ENCODE data around the gene TCF3. TPM values are rescaled to one million over a fixed set of nuclear protein-coding genes. Genes with fewer than 3 reads are reported as not detected.

Gene TCF3
- total RNA-seq, 5 donors from 2014 or later (not counting 1 experiment from before 2014, with no cell fraction given), result 63.3 to 107 (median 94.6) TPM

GRCh38 chr19:1655131-1655981, 2.9 kb upstream of the TCF3 start:
- H3K9me3 ChIP-seq, result no peaks in the 10 kb centered on the region
- no peak overlapping the region for H3K4me3 Mint-ChIP-seq
- peaks cover 5 to 19% of the 10 kb centered on the region in 2 experiments for H3K4me1 ChIP-seq (ENCODE audit: control insufficient read depth in 1 of 2, extremely low read depth in 1 of 2, insufficient read depth in 2 of 2, low read length in 2 of 2)
- ChIA-PET POLR2A (interaction anchor here in 1 of 2 donors (0.5 kb wide), 1 partner anchor 1005 kb away, joined by 7 read pairs; no protein-coding TSS in a partner anchor), CTCF (no interaction called here)
- no peak overlapping the region for H3K4me3 ChIP-seq (ENCODE audit: control insufficient read depth in 1 of 2, extremely low read depth in 1 of 2, low read length in 1 of 2)
- no peaks in the 10 kb centered on the region for H3K36me3 Mint-ChIP-seq
- no peaks in the 10 kb centered on the region for H3K36me3 ChIP-seq (ENCODE audit: control insufficient read depth in 2 of 2, extremely low read depth in 1 of 2, insufficient read depth in 1 of 2, low read length in 1 of 2)
- H3K4me1 Mint-ChIP-seq, result peaks cover 10 to 13% (median 11%) of the 10 kb centered on the region in 3 donors
- no peak overlapping the region for H3K27ac ChIP-seq (ENCODE audit: low read length)
- DNase-seq (no peak), ATAC-seq (replicated peaks in 1 of 4) (no peak)
- WGBS (ENCODE audit: insufficient coverage), result 85% methylated on average over 27 of the region's 34 CpGs
- H3K27ac Mint-ChIP-seq, result no peak overlapping the region
- H3K27me3 Mint-ChIP-seq, result peaks cover 0 to 4% of the 10 kb centered on the region in 2 donors
- no peaks in the 10 kb centered on the region for H3K9me3 Mint-ChIP-seq
- peaks cover 0 to 45% of the 10 kb centered on the region in 2 experiments for H3K27me3 ChIP-seq (replicated peaks in 1 of 2; ENCODE audit: control insufficient read depth in 2 of 2, extremely low read depth in 1 of 2, insufficient read depth in 2 of 2, low read length in 1 of 2)

GRCh38 chr19:1654178-1654792, 1.9 kb upstream of the TCF3 start:
- H3K27ac Mint-ChIP-seq, result no peak overlapping the region
- ATAC-seq (replicated peaks in 1 of 4) (no peak), DNase-seq (no peak)
- H3K4me3 Mint-ChIP-seq, result peak overlapping the region in 2 of 3 donors; percentile 17 to 27
- Histone ChIP-seq H3K4me1 (ENCODE audit: control insufficient read depth in 1 of 2, extremely low read depth in 1 of 2, insufficient read depth in 2 of 2, low read length in 2 of 2) (peaks cover 7 to 30% of the 10 kb centered on the region in 2 experiments), H3K36me3 (ENCODE audit: control insufficient read depth in 2 of 2, extremely low read depth in 1 of 2, insufficient read depth in 1 of 2, low read length in 1 of 2) (peaks cover 0 to 7% of the 10 kb centered on the region in 2 donors), H3K27me3 (replicated peaks in 1 of 2; ENCODE audit: control insufficient read depth in 2 of 2, extremely low read depth in 1 of 2, insufficient read depth in 2 of 2, low read length in 1 of 2) (peaks cover 0 to 38% of the 10 kb centered on the region in 2 experiments), H3K9me3 (no peaks in the 10 kb centered on the region), H3K4me3 (ENCODE audit: control insufficient read depth in 1 of 2, extremely low read depth in 1 of 2, low read length in 1 of 2) (no peak overlapping the region), H3K27ac (ENCODE audit: low read length) (no peak overlapping the region)
- H3K4me1 Mint-ChIP-seq, result peaks cover 15 to 18% (median 16%) of the 10 kb centered on the region in 3 donors
- ChIA-PET POLR2A (interaction anchor here in 1 of 2 donors (0.5 to 0.7 kb wide), 2 partner anchors 13 to 1004 kb away, joined by 3 to 7 read pairs; no protein-coding TSS in a partner anchor), CTCF (interaction anchor here in 1 of 2 donors (0.6 kb wide), 1 partner anchor 175 kb away, joined by 4 read pairs; the partner anchor contains the start of gene C19orf25)
- no peaks in the 10 kb centered on the region for H3K9me3 Mint-ChIP-seq
- peaks cover under 1% of the 10 kb centered on the region for H3K36me3 Mint-ChIP-seq
- WGBS (ENCODE audit: insufficient coverage), result 100% methylated on average over 7 of the region's 18 CpGs
- H3K27me3 Mint-ChIP-seq, result peaks cover 0 to 3% of the 10 kb centered on the region in 2 donors

GRCh38 chr19:1653300-1653628, 849 bp upstream of the TCF3 start:
- H3K27ac Mint-ChIP-seq, result peak overlapping the region; percentile 89 to 93
- 9% methylated on average over 10 of the region's 18 CpGs for WGBS (ENCODE audit: insufficient coverage)
- Histone ChIP-seq H3K4me3 (ENCODE audit: control insufficient read depth in 1 of 2, extremely low read depth in 1 of 2, low read length in 1 of 2) (peak overlapping the region; percentile 72 to 80), H3K4me1 (ENCODE audit: control insufficient read depth in 1 of 2, extremely low read depth in 1 of 2, insufficient read depth in 2 of 2, low read length in 2 of 2) (peaks cover 7 to 36% of the 10 kb centered on the region in 2 experiments), H3K27me3 (replicated peaks in 1 of 2; ENCODE audit: control insufficient read depth in 2 of 2, extremely low read depth in 1 of 2, insufficient read depth in 2 of 2, low read length in 1 of 2) (peaks cover 0 to 31% of the 10 kb centered on the region in 2 experiments), H3K27ac (ENCODE audit: low read length) (peak overlapping the region; percentile 99), H3K36me3 (ENCODE audit: control insufficient read depth in 2 of 2, extremely low read depth in 1 of 2, insufficient read depth in 1 of 2, low read length in 1 of 2) (peaks cover 0 to 17% of the 10 kb centered on the region in 2 donors), H3K9me3 (no peaks in the 10 kb centered on the region)
- peaks cover 0 to 3% of the 10 kb centered on the region in 2 donors for H3K27me3 Mint-ChIP-seq
- H3K9me3 Mint-ChIP-seq, result no peaks in the 10 kb centered on the region
- POLR2A ChIA-PET, result interaction anchor here in 1 of 2 donors (0.6 to 1.0 kb wide), 2 partner anchors 92 to 384 kb away, joined by 3 read pairs; partner anchors contain the start of gene CIRBP
- peaks cover 4% of the 10 kb centered on the region for H3K36me3 Mint-ChIP-seq
- H3K4me1 Mint-ChIP-seq, result peaks cover 17 to 21% (median 20%) of the 10 kb centered on the region in 3 donors
- ATAC-seq (replicated peaks in 1 of 4), result no peak
- no peak for DNase-seq
- H3K4me3 Mint-ChIP-seq, result peak overlapping the region; percentile 70 to 84 (median 75)
- CTCF ChIA-PET, result interaction anchor here in 1 of 2 donors (0.6 kb wide), 1 partner anchor 107 kb away, joined by 3 read pairs; no protein-coding TSS in a partner anchor

- peaks cover 17 to 21% (median 20%) of the 10 kb centered on the region in 3 donors for H3K4me1 Mint-ChIP-seq
- POLR2A ChIA-PET, result no interaction called here
These were observed 685 bp downstream of the TCF3 start for GRCh38 chr19:1651568-1652291.

GRCh38 chr19:1650650-1651567, 1.5 kb downstream of the TCF3 start:
- Histone ChIP-seq H3K4me1 (ENCODE audit: control insufficient read depth in 1 of 2, extremely low read depth in 1 of 2, insufficient read depth in 2 of 2, low read length in 2 of 2) (peaks cover 7 to 36% of the 10 kb centered on the region in 2 experiments), H3K4me3 (ENCODE audit: control insufficient read depth in 1 of 2, extremely low read depth in 1 of 2, low read length in 1 of 2) (peak overlapping the region; percentile 60 to 91), H3K9me3 (no peaks in the 10 kb centered on the region), H3K27ac (ENCODE audit: low read length) (peak overlapping the region; percentile 20), H3K27me3 (replicated peaks in 1 of 2; ENCODE audit: control insufficient read depth in 2 of 2, extremely low read depth in 1 of 2, insufficient read depth in 2 of 2, low read length in 1 of 2) (peaks cover 0 to 10% of the 10 kb centered on the region in 2 experiments), H3K36me3 (ENCODE audit: control insufficient read depth in 2 of 2, extremely low read depth in 1 of 2, insufficient read depth in 1 of 2, low read length in 1 of 2) (peaks cover 8 to 36% of the 10 kb centered on the region in 2 donors)
- WGBS (ENCODE audit: insufficient coverage), result under 1% methylated on average over 16 of the region's 36 CpGs
- CTCF ChIA-PET, result interaction anchor here (0.5 to 0.6 kb wide), 3 partner anchors 51 to 175 kb away, joined by 3 to 4 read pairs (median 4); no protein-coding TSS in a partner anchor
- POLR2A ChIA-PET, result interaction anchor here (0.6 to 0.7 kb wide), 2 partner anchors 10 to 76 kb away, joined by 5 read pairs; no protein-coding TSS in a partner anchor
- Mint-ChIP-seq H3K27ac (peak overlapping the region; percentile 79 to 93), H3K36me3 (peaks cover 4% of the 10 kb centered on the region), H3K4me3 (peak overlapping the region; percentile 84 to 92 (median 88)), H3K27me3 (no peaks in the 10 kb centered on the region), H3K9me3 (no peaks in the 10 kb centered on the region), H3K4me1 (peaks cover 17 to 21% (median 20%) of the 10 kb centered on the region in 3 donors)
- peak in 1 of 4 experiments; percentile 31 for ATAC-seq (replicated peaks in 1 of 4)
- peak; percentile 31 to 87 (median 64) for DNase-seq

More at GRCh38 chr19:1651568-1652291, 685 bp downstream of the TCF3 start:
- peak in 3 of 4 experiments; percentile 18 to 24 (median 19) for ATAC-seq (replicated peaks in 1 of 4)
- peak overlapping the region; percentile 60 to 91 for H3K4me3 ChIP-seq (ENCODE audit: control insufficient read depth in 1 of 2, extremely low read depth in 1 of 2, low read length in 1 of 2)
- H3K9me3 Mint-ChIP-seq, result no peaks in the 10 kb centered on the region
- peaks cover 0 to 16% of the 10 kb centered on the region in 2 experiments for H3K27me3 ChIP-seq (replicated peaks in 1 of 2; ENCODE audit: control insufficient read depth in 2 of 2, extremely low read depth in 1 of 2, insufficient read depth in 2 of 2, low read length in 1 of 2)
- 0% methylated on average over 54 of the region's 101 CpGs for WGBS (ENCODE audit: insufficient coverage)
- H3K27me3 Mint-ChIP-seq, result no peaks in the 10 kb centered on the region
- CTCF ChIA-PET, result no interaction called here
- H3K27ac Mint-ChIP-seq, result peak overlapping the region; percentile 79 to 93
- no peaks in the 10 kb centered on the region for H3K9me3 ChIP-seq
- H3K36me3 ChIP-seq (ENCODE audit: control insufficient read depth in 2 of 2, extremely low read depth in 1 of 2, insufficient read depth in 1 of 2, low read length in 1 of 2), result peaks cover 8 to 28% of the 10 kb centered on the region in 2 donors
- peaks cover 4% of the 10 kb centered on the region for H3K36me3 Mint-ChIP-seq
- DNase-seq, result peak in 34 of 35 experiments; percentile 8 to 70 (median 40)
- peak overlapping the region; percentile 84 to 92 (median 88) for H3K4me3 Mint-ChIP-seq
- peak overlapping the region; percentile 20 for H3K27ac ChIP-seq (ENCODE audit: low read length)
- peaks cover 7 to 36% of the 10 kb centered on the region in 2 experiments for H3K4me1 ChIP-seq (ENCODE audit: control insufficient read depth in 1 of 2, extremely low read depth in 1 of 2, insufficient read depth in 2 of 2, low read length in 2 of 2)
